NOMO-1 treated with DMSO at 0.1 percent for 48 hours (cell line): Measurements from ENCODE around the gene KCNMA1.

Experiments used
- DNase-seq: peaks from one replicate; lab custom pipeline; 2025; ENCODE audit not compliant: unreplicated experiment; lab: John Stamatoyannopoulos, UW

Gene KCNMA1

DNA sequence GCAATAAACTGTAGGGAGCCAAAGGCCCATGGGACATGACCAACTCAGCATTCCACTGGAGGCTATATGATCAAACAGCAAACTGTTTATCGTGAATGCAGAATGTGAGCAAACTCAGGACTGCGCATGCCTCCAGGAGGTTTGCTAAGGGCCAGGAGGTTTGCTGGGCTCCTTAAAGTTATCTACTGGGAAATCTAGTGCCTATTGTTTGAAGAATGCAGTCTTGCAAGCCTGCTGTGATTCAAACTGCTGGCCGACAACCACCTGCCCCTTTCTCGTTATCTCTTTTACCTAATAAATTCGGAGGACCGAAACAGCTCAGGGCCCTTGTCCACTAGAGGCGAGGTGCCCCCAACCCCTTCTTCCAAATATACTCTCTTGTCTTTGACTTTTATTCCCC is 404.1 kb downstream of the KCNMA1 start:
- DNase-seq, result no peak

DNA sequence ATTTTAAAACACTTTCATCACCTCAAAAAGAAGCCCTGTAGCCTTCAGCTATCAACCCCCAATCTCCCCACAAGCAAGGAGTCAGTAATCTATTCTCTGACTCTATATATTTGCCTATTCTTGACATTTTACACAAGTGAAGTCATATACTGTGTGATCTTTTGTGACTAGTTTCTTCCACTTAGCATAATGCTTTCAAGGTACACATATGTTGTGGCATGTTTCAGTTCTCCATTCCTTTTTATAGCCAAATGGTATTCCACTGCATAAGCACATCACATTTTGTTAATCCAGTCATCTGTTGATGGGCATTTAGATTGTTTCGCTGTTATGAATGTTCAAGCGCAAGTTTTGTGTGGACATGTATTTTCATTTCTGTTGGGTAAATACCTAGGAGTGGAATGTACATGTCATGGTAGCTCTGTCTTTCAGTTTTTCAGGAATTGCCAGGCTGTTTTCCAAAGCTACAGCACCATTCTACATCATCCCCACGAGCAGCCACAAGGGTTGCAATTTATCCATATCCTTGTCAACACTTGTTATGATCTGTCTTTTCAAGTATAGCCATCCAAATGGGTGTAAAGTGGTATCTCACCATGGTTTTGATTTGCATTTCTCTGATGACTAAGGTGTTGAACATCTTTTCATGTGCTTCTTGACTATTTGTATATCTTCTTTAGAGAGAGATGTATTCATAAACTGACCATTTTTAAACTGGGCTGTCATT is 405.6 kb downstream of the KCNMA1 start:
- no peak for DNase-seq

DNA sequence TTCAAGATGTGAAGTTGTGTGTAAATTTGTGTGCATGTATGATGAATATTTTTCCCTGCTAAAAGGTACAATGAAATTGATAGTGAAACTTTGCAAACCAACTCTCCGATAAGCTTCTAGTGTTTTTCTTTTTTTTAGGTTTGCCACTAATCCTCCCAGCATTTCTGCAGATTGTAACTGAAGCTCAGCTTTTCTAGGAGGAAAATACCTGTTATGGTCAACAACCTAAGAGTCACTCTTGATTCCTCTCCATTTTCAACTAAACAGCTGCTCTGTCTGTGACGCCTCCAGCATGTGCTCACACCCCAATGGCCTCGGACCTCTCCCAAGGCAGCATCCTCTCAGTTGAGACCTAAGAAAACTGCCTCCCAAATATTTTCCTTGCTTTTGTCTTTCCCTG is 406.2 kb downstream of the KCNMA1 start:
- DNase-seq, result no peak

DNA sequence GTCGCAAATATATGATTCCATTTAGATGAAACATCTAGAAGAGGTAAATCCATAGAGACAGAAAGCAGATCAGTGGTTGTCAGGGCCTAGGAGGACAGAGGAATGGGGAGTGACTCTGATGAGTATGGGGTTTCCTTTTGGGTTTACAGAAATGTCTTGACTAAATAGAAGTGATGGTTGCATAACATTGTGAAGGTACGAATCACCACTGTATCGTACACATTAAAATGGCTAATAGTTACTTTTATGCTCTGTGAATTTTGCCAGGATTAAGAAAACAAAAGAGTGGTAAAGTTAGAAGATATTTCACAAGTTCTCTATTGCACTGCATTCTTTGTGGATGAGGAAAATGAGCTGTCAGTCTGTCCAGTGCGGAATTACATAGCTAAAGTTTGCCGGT is 407.4 kb downstream of the KCNMA1 start:
- DNase-seq, result no peak

DNA sequence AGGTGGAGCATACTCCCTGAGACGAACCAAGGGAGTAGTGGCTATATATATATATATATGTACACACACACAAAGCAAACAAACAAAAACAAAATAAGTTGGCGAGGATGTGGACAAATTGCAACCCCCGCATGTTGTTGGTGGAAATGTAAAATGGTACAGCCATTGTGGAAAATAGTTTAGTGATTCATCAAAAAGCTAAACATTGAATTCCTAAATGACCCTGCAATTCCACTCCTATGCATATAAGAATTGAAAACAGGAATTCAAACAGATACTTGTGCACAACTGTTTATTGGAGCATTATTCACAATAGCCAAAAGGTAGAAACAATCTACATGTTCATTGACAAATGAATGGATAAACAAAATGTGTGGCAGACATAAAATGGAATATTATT is 407.9 kb downstream of the KCNMA1 start:
- no peak for DNase-seq

DNA sequence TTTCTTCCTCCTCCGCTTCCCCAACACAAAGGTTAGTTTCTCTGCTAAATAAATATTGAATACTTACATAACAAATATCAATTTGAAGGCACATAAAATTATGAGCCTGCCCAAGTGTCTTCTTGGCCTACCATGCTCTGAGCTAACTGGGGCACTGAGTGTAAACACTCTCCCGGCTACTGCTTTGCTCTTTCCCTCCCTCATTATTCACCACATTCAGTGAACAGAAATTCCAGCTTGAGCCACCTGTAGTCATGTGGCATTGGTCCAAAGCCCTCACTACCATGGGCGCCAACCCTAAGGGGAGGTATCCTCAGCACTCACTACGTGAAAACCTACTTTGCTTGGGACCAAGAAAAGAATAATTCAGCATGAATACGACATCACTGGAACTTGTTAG is 409.0 kb downstream of the KCNMA1 start:
- no peak for DNase-seq

DNA sequence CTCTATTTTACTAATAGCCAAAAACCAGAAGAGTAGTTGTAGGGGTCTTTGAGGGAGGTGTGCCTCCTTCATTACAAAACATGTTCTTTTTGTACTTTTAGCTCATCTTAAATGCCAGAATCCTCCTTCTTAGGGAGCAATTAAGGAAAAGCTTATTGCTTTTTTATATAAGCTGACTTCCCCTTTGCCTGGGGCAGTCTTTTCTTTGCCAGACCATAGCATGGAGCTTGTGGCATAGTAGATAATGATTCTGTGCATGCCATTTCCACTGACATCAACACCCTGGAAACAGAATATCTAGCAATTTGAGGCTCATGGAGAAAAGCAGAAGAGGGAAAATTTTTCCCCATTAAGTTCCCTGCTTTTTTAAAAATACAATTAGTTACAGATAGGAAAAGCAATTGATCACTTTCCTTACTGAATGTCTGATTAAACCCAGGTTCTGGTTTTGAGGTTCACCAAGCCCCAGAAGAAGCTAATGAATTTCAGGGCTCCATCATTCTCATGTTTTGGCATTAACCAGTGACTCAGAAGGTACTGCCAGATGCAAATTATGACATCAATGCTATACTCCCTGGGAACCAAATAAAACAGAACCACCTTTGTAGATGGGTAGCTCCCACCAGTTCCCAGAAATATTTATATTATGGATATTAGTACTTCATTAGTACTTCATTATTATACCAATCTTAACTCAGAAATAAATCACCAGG is 410.6 kb downstream of the KCNMA1 start:
- no peak for DNase-seq

DNA sequence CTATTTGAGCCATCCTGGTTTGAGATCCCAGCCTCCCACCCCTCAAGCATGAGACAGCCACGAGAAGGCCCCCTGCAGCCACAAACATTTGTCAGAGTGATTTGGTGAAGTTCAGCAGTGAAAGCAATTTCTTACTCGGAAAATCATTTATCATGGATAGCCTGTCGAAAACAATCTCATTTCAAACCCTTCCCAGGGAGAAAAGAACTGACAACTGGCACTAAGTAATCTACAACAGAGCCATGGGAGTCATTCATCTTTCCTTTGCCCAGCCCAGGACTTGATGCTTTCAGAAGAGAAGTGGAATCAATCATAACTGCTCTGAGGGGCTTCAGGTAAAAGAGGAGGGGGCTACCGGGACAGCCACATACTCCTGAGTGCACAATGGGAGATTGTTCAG is 411.2 kb downstream of the KCNMA1 start:
- no peak for DNase-seq

DNA sequence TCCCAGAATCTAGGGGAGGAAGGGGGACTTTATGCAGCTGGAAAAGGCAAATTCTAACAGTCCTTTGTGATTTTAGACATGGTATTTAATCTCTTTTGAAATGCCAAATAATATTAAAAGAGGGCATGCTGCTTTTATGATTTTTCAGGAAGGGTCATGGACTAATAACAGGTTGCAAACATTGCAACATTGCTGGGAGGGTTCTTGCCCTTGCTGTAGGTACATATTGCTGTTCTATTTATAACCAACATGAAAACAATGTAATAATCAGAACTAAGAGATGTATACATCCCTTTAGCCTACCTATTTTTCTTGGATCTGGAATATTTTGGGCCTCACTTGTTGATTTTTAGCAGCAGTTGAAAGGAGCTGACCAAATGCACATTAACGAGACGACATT is 411.6 kb downstream of the KCNMA1 start:
- DNase-seq, result no peak

DNA sequence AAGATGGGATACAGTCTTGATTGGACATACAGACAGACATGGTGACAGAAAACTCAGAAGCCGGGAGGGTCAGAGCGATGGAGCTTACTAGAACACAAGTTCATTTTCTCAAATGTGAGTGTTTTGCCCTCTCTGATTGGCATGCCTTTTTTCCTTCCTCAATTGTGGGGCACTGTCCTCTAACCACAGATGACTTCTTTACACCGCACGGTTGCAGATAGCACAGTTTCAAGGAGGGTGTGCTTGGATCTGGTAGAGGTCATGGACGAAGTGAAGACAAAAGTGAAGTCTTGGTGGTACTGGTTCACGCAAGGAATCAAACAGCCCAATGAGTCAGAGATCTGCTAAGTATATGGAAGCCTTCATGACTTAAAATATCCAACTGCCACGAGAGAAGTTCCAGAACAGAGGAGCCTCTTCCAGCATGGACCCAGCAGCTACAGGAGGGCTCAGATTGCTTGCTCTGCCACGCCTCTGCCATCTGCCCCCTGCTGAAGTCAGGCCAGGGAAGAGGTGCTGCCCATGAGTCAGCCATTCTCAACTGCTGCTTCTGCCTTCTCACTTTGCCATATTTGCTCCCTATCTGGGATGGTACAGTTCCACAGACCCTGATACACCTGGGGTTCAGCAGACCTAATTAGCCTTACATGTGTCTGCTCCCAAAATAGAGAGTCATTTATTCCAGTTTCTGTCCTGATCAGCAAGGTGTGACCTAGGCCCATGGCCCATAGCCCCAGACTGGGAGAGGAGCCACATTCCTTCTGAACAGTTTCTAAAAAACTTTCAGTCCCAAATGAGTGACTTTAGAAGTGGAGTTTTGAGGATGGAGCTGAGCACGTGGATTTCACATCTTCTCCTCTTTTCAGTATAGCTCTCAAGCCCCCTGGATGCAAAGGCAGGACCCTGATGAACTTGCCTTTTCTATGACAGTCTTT is 413.8 kb downstream of the KCNMA1 start:
- peak; percentile 74 for DNase-seq

DNA sequence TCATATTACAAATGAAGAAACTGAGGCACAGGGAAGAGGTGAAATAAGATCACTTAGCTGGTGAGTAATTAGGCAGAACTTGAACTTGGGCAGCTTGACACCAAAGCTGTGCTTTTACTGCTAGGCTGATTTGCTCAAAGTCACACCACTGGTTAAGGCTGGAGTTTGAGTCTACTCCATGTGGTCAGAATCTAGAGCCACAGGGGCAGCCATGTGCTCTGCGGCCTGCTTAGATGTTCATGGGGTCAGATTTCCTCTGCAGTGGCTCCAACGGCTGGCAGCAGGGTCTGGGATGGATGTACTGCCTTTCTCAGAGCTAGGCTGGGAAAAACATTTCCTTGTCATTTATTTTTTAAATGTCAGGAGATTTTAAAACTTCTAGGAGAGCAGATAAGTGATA is 417.5 kb downstream of the KCNMA1 start:
- no peak for DNase-seq

DNA sequence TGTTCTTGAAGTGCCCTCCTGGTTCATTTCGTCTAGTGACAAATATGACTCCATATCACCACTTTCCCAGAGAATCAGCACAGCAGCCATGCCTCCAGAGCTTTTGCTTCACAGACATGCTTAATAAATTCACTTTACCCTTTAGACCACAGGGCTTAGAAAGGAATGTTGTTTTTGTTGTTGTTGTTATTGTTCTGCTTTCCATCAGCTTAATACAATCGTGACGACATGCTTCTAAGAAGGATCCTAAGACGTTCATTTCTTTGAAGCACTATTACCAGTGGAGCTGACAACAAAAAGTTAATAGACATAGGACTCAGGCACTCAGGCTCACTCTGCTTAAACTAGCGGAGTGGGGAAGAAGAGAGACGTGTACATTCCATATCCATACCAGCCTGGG is 418.6 kb downstream of the KCNMA1 start:
- no peak for DNase-seq

DNA sequence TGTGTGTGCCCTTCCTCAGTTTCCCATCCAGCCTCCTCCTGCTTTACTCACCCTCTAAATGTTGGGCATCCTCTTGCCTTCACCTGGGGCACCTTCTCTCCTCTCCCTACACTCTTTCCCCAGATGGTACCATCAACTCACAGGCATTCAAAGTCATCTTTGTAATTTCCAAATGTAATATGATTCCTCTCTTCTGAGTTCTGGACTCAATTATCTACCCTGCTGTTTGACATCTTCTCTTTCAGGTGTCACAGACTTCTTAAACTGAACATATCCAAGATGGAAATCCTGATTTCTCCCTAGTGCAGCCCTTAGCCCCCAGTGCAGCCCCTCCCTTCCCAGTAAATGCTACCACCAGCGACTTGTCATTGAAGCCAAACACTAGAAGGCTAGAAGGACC is 422.8 kb downstream of the KCNMA1 start:
- DNase-seq, result no peak

DNA sequence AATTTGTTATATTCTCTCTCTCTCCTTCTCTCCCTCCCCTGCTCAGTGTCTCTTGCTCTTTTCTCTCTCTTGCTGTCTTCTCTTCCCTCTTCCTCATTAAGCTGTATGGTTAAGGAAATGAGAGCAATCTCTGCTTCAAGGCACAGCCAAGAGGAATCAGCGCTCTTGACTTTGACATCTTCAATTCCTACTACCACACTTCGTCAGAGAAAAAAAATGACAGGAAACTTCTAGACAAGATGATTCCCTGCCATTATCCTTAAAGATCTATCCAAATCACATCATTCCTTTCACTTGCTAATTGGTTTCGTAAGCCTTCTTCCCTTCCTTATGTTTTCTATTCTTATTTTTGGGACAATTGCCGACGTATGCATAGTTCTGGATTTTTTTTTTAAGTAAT is 425.0 kb downstream of the KCNMA1 start:
- peak; percentile 1 for DNase-seq

DNA sequence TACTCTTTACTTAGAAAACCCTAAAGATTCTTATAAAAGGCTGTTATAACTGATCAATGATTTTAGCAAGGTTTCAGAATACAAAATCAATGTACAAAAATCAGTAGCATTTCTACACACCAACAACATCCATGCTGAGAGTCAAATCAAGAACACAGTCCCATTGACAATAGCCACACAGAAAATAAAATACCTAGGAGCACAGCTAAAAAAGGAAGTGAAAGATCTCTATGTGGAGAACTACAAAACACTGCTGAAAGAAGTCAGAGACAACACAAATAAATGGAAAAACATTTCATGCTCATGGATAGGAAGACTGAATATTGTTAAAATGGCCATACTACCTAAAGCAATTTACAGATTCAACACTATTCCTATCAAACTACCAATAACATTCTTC is 427.0 kb downstream of the KCNMA1 start:
- DNase-seq, result peak; percentile 49

DNA sequence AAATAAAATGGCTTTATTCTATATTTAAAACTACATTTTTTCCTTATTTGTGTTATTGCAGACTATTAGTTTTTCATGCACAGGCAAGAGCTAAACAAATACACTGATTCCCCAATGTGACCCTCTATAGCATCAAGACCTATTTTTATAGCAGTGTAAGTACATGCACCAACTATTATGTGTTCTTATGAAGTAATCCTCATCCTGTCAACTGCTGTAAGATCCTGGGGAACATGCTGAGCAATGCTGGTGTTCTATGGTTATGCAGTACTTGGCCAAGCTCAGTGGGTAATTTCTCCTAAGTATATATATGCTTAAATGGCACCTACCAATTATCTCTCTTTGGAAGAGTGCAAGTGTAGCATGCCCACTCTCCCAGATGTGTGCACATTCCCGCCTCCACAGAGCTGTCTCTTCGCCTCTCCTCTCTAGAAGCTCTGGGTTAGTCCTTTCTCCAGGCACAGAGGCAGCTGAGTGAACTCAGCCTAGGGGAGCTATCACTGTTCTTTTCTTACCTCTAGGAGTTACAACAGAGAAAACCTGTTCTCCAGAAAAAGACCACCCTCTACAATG is 428.8 kb downstream of the KCNMA1 start:
- DNase-seq, result no peak

DNA sequence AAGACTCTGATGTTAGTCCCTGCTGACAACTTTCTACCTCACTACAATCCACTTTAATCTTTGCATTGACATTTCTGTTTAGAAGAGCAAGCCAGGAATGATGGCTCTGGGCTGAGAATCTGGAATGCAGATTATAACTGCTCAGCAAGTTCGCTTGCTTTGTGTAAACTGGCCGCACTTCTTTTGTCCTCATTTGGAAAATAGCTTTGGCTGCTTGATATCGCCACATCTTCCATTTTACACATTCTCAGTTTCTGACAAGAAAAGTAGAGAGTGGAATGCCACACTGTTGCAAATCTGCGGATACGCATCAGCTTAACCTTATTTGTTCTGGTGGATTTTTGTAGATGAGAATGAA is 429.8 kb downstream of the KCNMA1 start:
- DNase-seq, result no peak

DNA sequence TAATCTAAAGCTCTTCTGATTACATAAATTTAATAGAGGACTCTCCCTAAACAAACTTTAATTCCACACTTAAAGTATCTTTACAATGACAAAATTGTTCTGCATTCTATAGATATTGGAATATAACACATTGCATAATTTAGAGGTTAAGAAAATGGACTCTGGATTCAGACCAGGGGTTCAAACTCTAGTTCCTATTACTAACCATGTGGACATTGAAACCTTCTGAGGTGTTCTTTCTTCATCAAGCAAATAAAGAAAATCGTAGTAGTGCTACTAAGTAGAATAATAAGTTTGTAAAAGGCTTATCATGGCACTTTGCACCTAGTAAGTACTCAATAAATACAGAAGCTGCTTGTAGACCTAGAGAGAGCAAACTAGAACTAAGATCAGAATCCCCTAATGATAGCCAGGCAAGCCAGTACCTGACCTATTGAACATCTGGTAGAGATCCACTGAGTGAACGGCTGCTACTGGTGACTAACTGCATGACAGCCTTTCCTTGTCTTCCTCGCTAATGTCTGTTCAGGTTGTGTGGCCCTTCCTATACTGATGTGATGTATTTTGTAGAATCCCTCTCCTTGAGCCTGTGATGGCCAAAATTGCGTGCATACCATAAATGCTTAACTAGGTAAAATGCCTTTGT is 430.3 kb downstream of the KCNMA1 start:
- no peak for DNase-seq

DNA sequence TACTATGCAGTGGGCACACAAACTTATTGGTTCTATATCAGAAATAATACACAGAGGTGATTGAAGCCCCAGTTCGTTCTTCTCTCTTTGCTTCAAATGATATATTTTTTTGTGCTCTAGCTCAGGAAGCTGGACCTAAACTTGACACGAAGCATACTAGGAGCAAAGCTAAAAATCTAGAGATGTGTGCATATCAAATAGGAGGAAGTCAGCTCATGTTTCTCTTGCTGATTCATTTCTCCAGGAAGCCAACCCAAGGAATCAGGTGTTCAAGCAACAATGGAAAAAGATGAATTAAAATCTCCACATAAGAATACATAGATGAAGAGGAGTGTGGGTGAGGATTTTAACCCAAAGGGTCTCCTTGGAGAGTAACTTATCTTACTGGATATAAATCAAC is 432.5 kb downstream of the KCNMA1 start:
- no peak for DNase-seq

DNA sequence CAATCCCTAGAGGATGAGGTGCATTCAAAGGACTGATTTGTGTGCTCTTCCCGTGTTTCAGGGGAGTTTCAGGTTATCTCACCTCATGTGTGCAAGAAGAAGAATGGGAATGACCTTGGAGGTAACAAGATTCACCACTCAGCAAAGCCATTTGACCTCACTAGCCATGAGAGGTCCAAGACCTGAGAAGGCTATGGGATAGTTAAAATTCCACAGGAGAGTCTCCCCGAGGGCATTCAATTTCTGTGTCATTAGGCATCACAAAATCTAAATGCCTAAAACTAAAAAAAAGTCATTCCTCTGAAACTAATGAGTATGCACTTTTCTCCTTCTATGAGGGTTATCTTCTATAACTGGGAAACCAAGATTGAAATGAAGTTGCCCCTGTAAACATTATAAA is 433.4 kb downstream of the KCNMA1 start:
- DNase-seq, result no peak

DNA sequence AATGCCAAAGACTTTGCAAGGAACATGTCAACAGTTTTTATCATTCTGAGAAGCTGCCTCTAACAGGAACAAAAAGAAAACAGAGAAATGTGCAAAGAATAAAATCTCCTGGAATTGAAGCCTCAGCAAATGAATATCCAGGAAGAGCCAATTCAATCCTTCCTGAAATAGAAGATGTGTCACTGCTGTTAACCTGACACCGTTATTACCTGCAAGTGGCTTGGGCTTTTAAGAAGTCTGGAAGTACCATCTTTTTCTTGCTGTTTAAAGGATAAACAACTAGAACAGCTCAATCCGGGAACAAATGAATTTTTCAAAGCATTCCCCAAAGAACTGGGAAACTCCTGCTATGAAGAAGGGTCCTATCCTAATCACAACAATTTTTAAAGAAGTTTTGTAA is 434.8 kb downstream of the KCNMA1 start:
- DNase-seq, result no peak
